ENCODE results near the gene ZNF804B.

The ZNF804B gene

GRCh38 chr7:88915615-88916014, 156.1 kb downstream of the ZNF804B start:
- no peak overlapping the region for H3K4me3 ChIP-seq (ENCODE audit: low read depth in 1 of 2, low read length in 2 of 2)
- no peak overlapping the region for H3K27ac ChIP-seq (ENCODE audit: low read length)
- H3K36me3 ChIP-seq (ENCODE audit: control insufficient read depth in 1 of 2, insufficient read depth in 2 of 2, low read length in 2 of 2), result no peaks in the 10 kb centered on the region
- no peaks in the 10 kb centered on the region for H3K27me3 ChIP-seq (ENCODE audit: low read depth, low read length)
- no peaks in the 10 kb centered on the region for H3K4me1 ChIP-seq (ENCODE audit: control insufficient read depth in 1 of 2, insufficient read depth in 2 of 2, low read length in 2 of 2)
- no peaks in the 10 kb centered on the region for H3K9me3 ChIP-seq (ENCODE audit: control insufficient read depth in 1 of 2, low read length in 2 of 2)

- no peak overlapping the region for H3K27ac ChIP-seq (ENCODE audit: low read length)
- H3K9me3 ChIP-seq (ENCODE audit: control insufficient read depth in 1 of 2, low read length in 2 of 2), result no peaks in the 10 kb centered on the region
- H3K4me3 ChIP-seq (ENCODE audit: low read depth in 1 of 2, low read length in 2 of 2), result no peak overlapping the region
- no peaks in the 10 kb centered on the region for H3K27me3 ChIP-seq (ENCODE audit: low read depth, low read length)
- no peaks in the 10 kb centered on the region for H3K4me1 ChIP-seq (ENCODE audit: control insufficient read depth in 1 of 2, insufficient read depth in 2 of 2, low read length in 2 of 2)
- H3K36me3 ChIP-seq (ENCODE audit: control insufficient read depth in 1 of 2, insufficient read depth in 2 of 2, low read length in 2 of 2), result no peaks in the 10 kb centered on the region
These were observed 160.1 kb downstream of the ZNF804B start for GRCh38 chr7:88919478-88920131.

GRCh38 chr7:88922944-88923343, 163.4 kb downstream of the ZNF804B start:
- Histone ChIP-seq H3K36me3 (ENCODE audit: control insufficient read depth in 1 of 2, insufficient read depth in 2 of 2, low read length in 2 of 2) (no peaks in the 10 kb centered on the region), H3K27me3 (ENCODE audit: low read depth, low read length) (no peaks in the 10 kb centered on the region), H3K27ac (ENCODE audit: low read length) (no peak overlapping the region), H3K4me1 (ENCODE audit: control insufficient read depth in 1 of 2, insufficient read depth in 2 of 2, low read length in 2 of 2) (no peaks in the 10 kb centered on the region), H3K9me3 (ENCODE audit: control insufficient read depth in 1 of 2, low read length in 2 of 2) (no peaks in the 10 kb centered on the region), H3K4me3 (ENCODE audit: low read depth in 1 of 2, low read length in 2 of 2) (no peak overlapping the region)

DNA sequence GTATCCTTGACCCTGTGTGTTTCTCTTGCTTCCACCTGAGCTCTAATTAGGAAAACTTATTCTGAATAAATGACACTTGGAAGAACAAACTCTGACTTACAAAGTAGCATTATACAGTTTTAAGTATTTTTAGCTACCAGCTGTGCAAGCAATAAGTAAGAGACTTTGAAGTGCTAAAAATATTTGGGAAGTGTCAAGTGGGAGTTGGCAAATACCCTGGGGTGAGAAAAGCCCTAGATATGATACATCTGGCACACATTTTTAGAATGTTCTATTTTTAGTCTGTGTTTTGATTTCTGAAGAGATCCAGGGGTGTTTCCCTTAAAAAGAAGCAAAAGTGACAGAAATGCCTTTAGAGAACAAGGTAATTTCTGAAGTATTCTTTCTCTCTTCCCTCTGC, 168.8 kb downstream of the ZNF804B start:
- H3K4me3 ChIP-seq (ENCODE audit: low read depth in 1 of 2, low read length in 2 of 2), result no peak overlapping the region
- H3K9me3 ChIP-seq (ENCODE audit: control insufficient read depth in 1 of 2, low read length in 2 of 2), result no peaks in the 10 kb centered on the region
- no peak overlapping the region for H3K27ac ChIP-seq (ENCODE audit: low read length)
- H3K4me1 ChIP-seq (ENCODE audit: control insufficient read depth in 1 of 2, insufficient read depth in 2 of 2, low read length in 2 of 2), result no peaks in the 10 kb centered on the region
- H3K27me3 ChIP-seq (ENCODE audit: low read depth, low read length), result no peaks in the 10 kb centered on the region
- H3K36me3 ChIP-seq (ENCODE audit: control insufficient read depth in 1 of 2, insufficient read depth in 2 of 2, low read length in 2 of 2), result no peaks in the 10 kb centered on the region

DNA sequence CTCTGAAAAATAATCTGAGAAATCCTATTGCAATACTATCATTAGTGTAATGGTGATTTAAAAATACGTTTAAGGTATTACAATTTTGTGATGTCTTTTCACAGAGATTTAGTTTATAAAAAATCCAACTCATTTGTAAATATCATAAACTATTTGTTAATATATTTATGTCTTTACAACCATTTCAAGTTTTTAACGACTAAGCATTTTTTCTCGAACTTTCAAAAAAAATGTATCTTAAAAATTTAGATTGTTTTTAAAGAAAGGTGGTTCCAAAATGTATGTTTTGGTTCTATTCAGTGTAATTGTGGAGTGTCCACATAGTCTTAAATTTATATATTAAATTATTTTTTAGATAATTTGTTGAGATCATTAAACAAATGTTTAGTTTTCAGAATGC, 170.2 kb downstream of the ZNF804B start:
- H3K27ac ChIP-seq (ENCODE audit: low read length), result no peak overlapping the region
- no peaks in the 10 kb centered on the region for H3K27me3 ChIP-seq (ENCODE audit: low read depth, low read length)
- H3K36me3 ChIP-seq (ENCODE audit: control insufficient read depth in 1 of 2, insufficient read depth in 2 of 2, low read length in 2 of 2), result no peaks in the 10 kb centered on the region
- H3K9me3 ChIP-seq (ENCODE audit: control insufficient read depth in 1 of 2, low read length in 2 of 2), result no peaks in the 10 kb centered on the region
- no peak overlapping the region for H3K4me3 ChIP-seq (ENCODE audit: low read depth in 1 of 2, low read length in 2 of 2)
- no peaks in the 10 kb centered on the region for H3K4me1 ChIP-seq (ENCODE audit: control insufficient read depth in 1 of 2, insufficient read depth in 2 of 2, low read length in 2 of 2)

DNA sequence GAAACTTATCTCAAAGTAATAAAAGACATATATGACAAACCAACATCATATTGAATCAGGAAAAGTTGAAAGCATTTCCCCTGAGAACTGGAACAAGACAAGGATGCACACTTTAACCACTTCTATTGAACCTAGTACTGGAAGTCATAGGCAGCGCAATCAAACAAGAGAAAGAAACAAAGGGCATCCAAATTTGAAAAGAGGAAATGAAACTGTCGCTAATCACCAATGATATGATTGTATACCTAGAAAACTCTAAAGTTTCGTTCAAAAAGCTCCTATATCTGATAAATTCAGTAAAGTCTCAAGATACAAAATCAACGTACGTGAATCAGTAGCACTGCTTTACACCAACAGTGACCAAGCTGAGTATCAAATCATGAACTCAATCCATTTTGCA, 173.8 kb downstream of the ZNF804B start:
- no peak overlapping the region for H3K4me3 ChIP-seq (ENCODE audit: low read depth in 1 of 2, low read length in 2 of 2)
- H3K4me1 ChIP-seq (ENCODE audit: control insufficient read depth in 1 of 2, insufficient read depth in 2 of 2, low read length in 2 of 2), result no peaks in the 10 kb centered on the region
- no peak overlapping the region for H3K27ac ChIP-seq (ENCODE audit: low read length)
- no peaks in the 10 kb centered on the region for H3K9me3 ChIP-seq (ENCODE audit: control insufficient read depth in 1 of 2, low read length in 2 of 2)
- H3K27me3 ChIP-seq (ENCODE audit: low read depth, low read length), result no peaks in the 10 kb centered on the region
- no peaks in the 10 kb centered on the region for H3K36me3 ChIP-seq (ENCODE audit: control insufficient read depth in 1 of 2, insufficient read depth in 2 of 2, low read length in 2 of 2)

DNA sequence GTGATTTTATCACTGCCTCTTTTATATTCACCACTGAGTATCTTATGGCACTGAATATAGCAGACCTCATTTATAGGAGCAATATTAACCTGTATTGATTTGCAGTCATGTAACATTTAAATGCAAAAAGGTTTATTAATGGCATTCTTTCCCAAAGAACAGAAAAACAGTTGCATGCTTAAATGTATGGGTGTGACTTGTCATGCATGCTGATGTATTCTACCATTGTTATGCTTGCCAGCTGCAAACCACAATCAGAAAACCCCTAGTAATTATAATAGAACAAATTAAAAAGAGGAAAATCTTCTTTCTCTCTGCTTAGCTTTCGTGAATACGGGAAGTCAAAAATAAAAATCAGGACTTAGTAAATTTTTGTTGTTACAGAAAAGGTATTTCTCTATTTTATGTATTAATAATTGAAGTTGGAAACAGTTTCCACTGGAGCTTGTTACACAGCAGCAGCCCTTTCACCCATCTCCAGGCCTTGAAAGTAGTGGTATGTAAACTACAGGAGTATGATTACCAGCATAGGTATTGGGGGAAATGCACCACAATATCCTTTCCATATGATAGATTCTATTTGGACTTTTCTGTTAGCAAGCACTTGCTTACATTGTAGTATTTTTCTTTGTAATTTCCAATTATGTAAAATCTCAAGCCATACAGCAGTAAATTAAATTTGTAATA, 183.5 kb downstream of the ZNF804B start:
- H3K4me1 ChIP-seq (ENCODE audit: control insufficient read depth in 1 of 2, insufficient read depth in 2 of 2, low read length in 2 of 2), result no peaks in the 10 kb centered on the region
- no peak overlapping the region for H3K4me3 ChIP-seq (ENCODE audit: low read depth in 1 of 2, low read length in 2 of 2)
- no peaks in the 10 kb centered on the region for H3K36me3 ChIP-seq (ENCODE audit: control insufficient read depth in 1 of 2, insufficient read depth in 2 of 2, low read length in 2 of 2)
- no peaks in the 10 kb centered on the region for H3K27me3 ChIP-seq (ENCODE audit: low read depth, low read length)
- H3K27ac ChIP-seq (ENCODE audit: low read length), result no peak overlapping the region
- H3K9me3 ChIP-seq (ENCODE audit: control insufficient read depth in 1 of 2, low read length in 2 of 2), result no peaks in the 10 kb centered on the region

DNA sequence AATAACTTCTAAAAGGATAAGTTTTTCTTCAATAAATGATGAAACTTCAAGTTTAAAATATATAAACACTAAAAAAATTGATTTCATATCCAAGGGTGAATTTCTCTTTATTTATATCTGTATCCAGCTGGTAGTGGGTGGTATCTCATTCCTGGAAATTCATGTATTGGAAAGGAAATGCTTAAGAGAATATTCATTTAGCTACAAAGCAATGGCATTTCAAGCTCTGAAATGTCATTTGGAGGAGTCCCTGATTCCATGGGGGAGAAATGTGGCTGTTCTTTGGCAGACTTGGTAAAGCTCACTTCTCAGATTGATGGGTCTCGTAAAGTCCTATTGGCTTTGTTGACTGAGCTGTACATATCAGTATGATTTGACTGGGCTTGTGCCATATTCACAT, 192.3 kb downstream of the ZNF804B start:
- Histone ChIP-seq H3K4me1 (ENCODE audit: control insufficient read depth in 1 of 2, insufficient read depth in 2 of 2, low read length in 2 of 2) (no peaks in the 10 kb centered on the region), H3K27me3 (ENCODE audit: low read depth, low read length) (no peaks in the 10 kb centered on the region), H3K27ac (ENCODE audit: low read length) (no peak overlapping the region), H3K36me3 (ENCODE audit: control insufficient read depth in 1 of 2, insufficient read depth in 2 of 2, low read length in 2 of 2) (no peaks in the 10 kb centered on the region), H3K4me3 (ENCODE audit: low read depth in 1 of 2, low read length in 2 of 2) (no peak overlapping the region), H3K9me3 (ENCODE audit: control insufficient read depth in 1 of 2, low read length in 2 of 2) (no peaks in the 10 kb centered on the region)

- Histone ChIP-seq H3K4me3 (ENCODE audit: low read depth in 1 of 2, low read length in 2 of 2) (no peak overlapping the region), H3K27ac (ENCODE audit: low read length) (no peak overlapping the region), H3K4me1 (ENCODE audit: control insufficient read depth in 1 of 2, insufficient read depth in 2 of 2, low read length in 2 of 2) (no peaks in the 10 kb centered on the region), H3K27me3 (ENCODE audit: low read depth, low read length) (no peaks in the 10 kb centered on the region), H3K36me3 (ENCODE audit: control insufficient read depth in 1 of 2, insufficient read depth in 2 of 2, low read length in 2 of 2) (no peaks in the 10 kb centered on the region), H3K9me3 (ENCODE audit: control insufficient read depth in 1 of 2, low read length in 2 of 2) (no peaks in the 10 kb centered on the region)
These were observed 204.9 kb downstream of the ZNF804B start for GRCh38 chr7:88964418-88964817.

- Histone ChIP-seq H3K27ac (ENCODE audit: low read length) (no peak overlapping the region), H3K36me3 (ENCODE audit: control insufficient read depth in 1 of 2, insufficient read depth in 2 of 2, low read length in 2 of 2) (no peaks in the 10 kb centered on the region), H3K4me1 (ENCODE audit: control insufficient read depth in 1 of 2, insufficient read depth in 2 of 2, low read length in 2 of 2) (no peaks in the 10 kb centered on the region), H3K27me3 (ENCODE audit: low read depth, low read length) (no peaks in the 10 kb centered on the region), H3K4me3 (ENCODE audit: low read depth in 1 of 2, low read length in 2 of 2) (no peak overlapping the region), H3K9me3 (ENCODE audit: control insufficient read depth in 1 of 2, low read length in 2 of 2) (no peaks in the 10 kb centered on the region)
These were observed 205.9 kb downstream of the ZNF804B start for GRCh38 chr7:88965371-88965770.

DNA sequence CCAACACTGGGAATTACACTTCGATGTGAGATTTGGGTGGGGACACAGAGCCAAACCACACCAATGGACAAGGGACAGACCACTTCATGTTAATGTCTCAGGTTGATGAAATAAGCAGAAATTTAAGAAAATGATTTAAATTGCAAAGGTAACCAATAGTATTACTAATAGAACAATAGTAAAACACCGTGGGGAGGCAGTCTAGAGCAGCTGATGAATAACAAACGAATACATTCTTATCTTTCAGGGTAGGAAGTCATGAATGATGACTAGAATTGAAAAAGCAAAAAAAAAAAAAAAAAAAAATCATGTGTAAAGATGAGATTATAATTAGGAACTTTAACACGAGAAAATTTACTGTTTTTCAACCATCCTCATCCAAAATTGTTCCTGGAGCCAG, 207.9 kb downstream of the ZNF804B start:
- Histone ChIP-seq H3K27ac (ENCODE audit: low read length) (no peak overlapping the region), H3K27me3 (ENCODE audit: low read depth, low read length) (no peaks in the 10 kb centered on the region), H3K4me3 (ENCODE audit: low read depth in 1 of 2, low read length in 2 of 2) (no peak overlapping the region), H3K9me3 (ENCODE audit: control insufficient read depth in 1 of 2, low read length in 2 of 2) (no peaks in the 10 kb centered on the region), H3K36me3 (ENCODE audit: control insufficient read depth in 1 of 2, insufficient read depth in 2 of 2, low read length in 2 of 2) (no peaks in the 10 kb centered on the region), H3K4me1 (ENCODE audit: control insufficient read depth in 1 of 2, insufficient read depth in 2 of 2, low read length in 2 of 2) (no peaks in the 10 kb centered on the region)

DNA sequence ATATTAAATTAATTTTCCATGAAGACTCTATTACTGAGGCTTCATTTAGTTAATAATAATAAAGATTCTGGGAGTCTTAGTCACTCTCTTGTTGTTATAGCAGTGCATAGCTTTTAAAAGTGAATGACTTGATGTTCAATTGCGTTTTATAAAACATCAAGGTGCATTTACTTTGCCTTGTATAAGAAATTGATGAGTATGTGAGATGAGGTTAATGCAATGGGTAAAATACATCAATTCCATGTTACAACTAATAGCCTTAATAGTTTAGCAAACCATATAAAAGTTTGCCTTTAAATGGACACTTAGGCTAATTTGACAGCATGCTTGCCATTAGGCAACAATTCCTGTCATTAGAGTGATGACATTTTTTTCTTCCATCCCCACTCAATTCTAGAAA, 209.7 kb downstream of the ZNF804B start:
- Histone ChIP-seq H3K9me3 (ENCODE audit: control insufficient read depth in 1 of 2, low read length in 2 of 2) (no peaks in the 10 kb centered on the region), H3K36me3 (ENCODE audit: control insufficient read depth in 1 of 2, insufficient read depth in 2 of 2, low read length in 2 of 2) (no peaks in the 10 kb centered on the region), H3K27me3 (ENCODE audit: low read depth, low read length) (no peaks in the 10 kb centered on the region), H3K27ac (ENCODE audit: low read length) (no peak overlapping the region), H3K4me1 (ENCODE audit: control insufficient read depth in 1 of 2, insufficient read depth in 2 of 2, low read length in 2 of 2) (no peaks in the 10 kb centered on the region), H3K4me3 (ENCODE audit: low read depth in 1 of 2, low read length in 2 of 2) (no peak overlapping the region)

All from muscle layer of duodenum (tissue), 2 donors.